GM19395 (cell line): ENCODE data around the gene SYTL3.
"Not testable (repeated sequence)": the region's sequence is repeated elsewhere in the genome, so short reads cannot be mapped to it uniquely, and the experiment has no call there.

Experiments used
- ATAC-seq: cut with Tn5 transposase; IDR thresholded peaks from one replicate; pipeline ENCODE4 v1.9.1; 2021; ENCODE audit warnings: mild to moderate bottlenecking, moderate library complexity; ENCODE audit not compliant: unreplicated experiment

The SYTL3 gene

GRCh38 chr6:158661156-158661685, 11.4 kb downstream of the SYTL3 start:
- no peak for ATAC-seq

- ATAC-seq = no peak
These were observed 12.7 kb downstream of the SYTL3 start for GRCh38 chr6:158662607-158662953.

GRCh38 chr6:158662954-158663624, 13.2 kb downstream of the SYTL3 start:
- no peak for ATAC-seq

- no peak for ATAC-seq
These were observed 13.8 kb downstream of the SYTL3 start for GRCh38 chr6:158663625-158664165.

DNA sequence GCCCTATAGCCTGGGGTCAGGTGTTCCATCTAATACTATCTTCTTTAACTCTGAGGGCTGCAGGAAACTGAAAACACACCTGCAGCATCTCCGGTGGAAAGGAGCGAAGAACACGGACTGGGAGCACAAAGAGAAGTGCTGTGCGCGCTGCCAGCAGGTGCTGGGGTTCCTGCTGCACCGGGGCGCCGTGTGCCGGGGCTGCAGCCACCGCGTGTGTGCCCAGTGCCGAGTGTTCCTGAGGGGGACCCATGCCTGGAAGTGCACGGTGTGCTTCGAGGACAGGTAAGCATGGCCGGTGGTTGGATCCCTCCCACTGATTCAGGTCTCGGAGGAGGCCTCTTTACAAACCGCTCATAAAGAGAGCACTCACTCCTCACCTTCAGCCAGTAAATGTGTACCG, 15.5 kb downstream of the SYTL3 start:
- no peak for ATAC-seq

- no peak for ATAC-seq
These were observed 16.9 kb downstream of the SYTL3 start for GRCh38 chr6:158666628-158667359.

DNA sequence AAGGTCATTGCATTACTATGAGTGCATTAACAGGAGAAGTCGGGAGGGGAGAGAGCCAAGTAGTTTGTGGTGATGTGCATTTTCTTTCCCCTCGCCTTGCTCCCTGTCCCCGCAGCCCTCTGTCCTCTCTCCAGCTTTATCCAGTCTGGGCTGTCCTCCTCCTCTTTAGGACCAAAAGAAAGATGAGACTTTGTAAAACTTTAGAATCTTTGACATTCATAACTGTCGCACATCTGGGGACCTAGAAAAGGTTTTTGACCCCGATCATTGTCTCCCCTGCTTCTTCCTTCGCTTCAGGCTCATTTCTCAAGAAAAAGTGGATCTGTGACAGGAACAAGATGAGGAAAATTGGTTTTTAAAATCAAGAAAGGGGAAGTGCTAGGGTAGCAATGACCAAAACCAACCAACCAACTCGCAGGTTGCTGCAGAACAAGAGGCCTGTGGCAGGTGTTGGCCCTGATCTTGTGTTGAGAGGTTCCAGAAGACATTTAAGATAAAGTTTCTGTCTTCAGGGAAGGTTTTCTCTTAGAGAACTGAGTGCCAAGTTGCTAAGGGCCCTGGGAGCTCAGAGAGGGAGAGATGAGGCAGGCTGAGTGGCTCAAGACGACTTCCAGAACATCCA, 17.6 kb downstream of the SYTL3 start:
- ATAC-seq = no peak

DNA sequence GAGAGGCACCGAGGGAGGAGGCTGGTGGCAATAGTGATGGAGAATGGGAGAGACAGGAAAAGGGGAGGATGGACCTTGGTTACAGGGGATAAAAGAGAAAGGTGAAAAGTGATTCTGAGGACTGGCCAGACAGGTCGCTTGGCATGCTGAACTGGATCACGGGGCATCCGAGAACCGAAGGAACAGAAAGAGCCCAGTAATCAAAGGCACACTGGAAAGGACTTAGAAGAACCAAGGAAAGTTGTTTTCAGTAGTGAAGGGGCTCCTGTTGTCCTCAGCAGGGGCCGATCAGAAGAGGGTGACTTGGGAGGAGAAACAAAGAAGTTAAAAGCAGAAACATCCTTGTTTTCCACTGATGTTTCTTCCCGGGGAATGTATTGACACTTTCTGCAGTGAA, 18.9 kb downstream of the SYTL3 start:
- ATAC-seq = no peak

- ATAC-seq = no peak
These were observed 19.5 kb downstream of the SYTL3 start for GRCh38 chr6:158669145-158670035.

DNA sequence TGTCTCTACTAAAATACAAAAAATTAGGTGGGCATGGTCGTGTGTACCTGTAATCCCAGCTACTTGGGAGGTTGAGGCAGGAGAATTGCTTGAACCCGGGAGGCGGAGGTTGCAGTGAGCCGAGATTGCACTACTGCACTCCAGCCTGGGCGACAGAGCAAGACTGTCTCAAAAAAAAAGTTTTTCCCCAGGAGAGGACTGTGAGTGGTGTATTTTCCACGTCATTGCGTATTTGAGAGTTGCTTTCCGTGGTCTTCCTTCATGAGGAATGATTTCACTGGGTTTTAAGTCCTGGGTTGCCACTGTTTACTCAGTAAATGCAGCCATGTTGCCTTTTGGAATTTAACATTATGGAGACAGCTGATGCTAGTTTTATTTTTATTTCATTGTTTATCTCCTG, 22.3 kb downstream of the SYTL3 start:
- not testable (repeated sequence) for ATAC-seq

DNA sequence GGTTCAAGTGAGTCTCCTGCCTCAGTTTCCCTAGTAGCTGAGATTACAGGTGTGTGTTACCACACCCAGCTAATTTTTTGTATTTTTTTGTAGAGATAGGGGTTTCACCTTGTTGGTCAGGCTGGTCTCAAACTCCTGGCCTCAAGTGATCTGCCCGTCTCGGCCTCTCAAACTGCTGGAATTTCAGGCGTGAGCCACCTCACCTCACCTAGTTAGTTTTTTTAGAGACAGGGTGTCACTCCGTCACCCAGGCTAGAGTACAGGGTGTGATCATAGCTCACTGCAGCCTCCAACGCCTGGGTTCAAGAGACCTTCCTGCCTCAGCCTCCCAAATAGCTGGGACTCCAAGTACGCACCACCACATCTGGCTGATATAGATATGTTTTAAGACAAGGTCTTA, 22.9 kb downstream of the SYTL3 start:
- no peak for ATAC-seq

DNA sequence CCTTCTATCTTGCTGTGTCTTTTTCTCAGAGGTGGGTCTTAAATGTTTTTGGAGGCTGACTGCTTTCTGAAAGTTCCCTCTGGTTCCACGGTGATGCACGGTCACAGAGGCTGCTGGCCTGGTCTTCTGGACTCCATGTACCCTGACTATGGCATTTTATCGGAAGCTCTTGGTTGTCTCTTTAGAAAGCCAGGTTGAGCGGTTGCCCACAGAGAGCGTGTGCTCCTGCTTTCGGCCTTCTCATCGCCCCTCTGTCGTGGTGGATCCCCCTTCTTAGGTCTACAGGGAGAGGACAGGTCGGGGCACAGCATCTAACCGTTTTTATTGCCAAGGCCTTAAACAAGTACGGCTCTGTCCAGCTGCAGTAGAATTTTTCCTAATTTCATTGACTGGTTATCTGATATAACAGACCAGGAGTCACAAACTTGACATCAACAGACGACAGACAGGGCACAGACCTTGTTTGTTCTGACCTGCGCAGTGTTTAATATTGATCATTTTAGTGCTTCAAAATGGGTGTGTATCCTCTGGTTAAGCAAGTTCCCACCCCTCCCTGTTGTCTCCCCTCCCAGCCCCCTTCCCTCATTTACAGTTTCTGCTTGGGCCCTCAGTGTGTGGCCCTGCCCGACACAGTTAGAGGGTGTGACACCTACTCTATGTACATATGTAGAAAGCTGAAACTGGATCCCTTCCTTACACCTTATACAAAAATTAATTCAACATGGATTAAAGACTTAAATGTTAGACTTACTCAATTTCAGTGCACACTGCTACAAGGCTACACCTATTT, 24.7 kb downstream of the SYTL3 start:
- ATAC-seq = no peak

GRCh38 chr6:158677094-158677493, 27.2 kb downstream of the SYTL3 start:
- not testable (repeated sequence) for ATAC-seq

- no peak for ATAC-seq
These were observed 28.2 kb downstream of the SYTL3 start for GRCh38 chr6:158677906-158678578.

GRCh38 chr6:158680015-158680414, 30.2 kb downstream of the SYTL3 start:
- ATAC-seq = no peak

GRCh38 chr6:158680481-158680880, 30.6 kb downstream of the SYTL3 start:
- ATAC-seq = no peak

GRCh38 chr6:158684311-158684710, 34.5 kb downstream of the SYTL3 start:
- no peak for ATAC-seq

- no peak for ATAC-seq
These were observed 35.0 kb downstream of the SYTL3 start for GRCh38 chr6:158684745-158685324.

GRCh38 chr6:158686311-158686710, 36.5 kb downstream of the SYTL3 start:
- no peak for ATAC-seq
